HepG2 (cell line): Measurements from ENCODE around the gene PIGO. TPM values are rescaled to one million over a fixed set of nuclear protein-coding genes. Genes with fewer than 3 reads are reported as not detected.
A peak's percentile ranks its signal among the peaks of the same experiment; 100 is the strongest.

ENCODE experiments used
- ATF6 ChIP-seq: sonication (generic); formaldehyde crosslinking; conservative IDR thresholded peaks from 2 replicates; pipeline ENCODE4 v1.4.0; 2020; ENCODE audit warnings: missing genetic modification reagents
- BRCA1 ChIP-seq: sonication (generic); formaldehyde crosslinking; IDR thresholded peaks from 2 replicates; pipeline ENCODE4 v1.4.0; 2020; ENCODE audit warnings: missing genetic modification reagents
- CENPBD1 ChIP-seq: sonication (generic); formaldehyde crosslinking; IDR thresholded peaks from 2 replicates; pipeline ENCODE4 v1.8.0; 2022; ENCODE audit warnings: missing genetic modification reagents, low read depth, mild to moderate bottlenecking, borderline replicate concordance
- CENPT ChIP-seq: sonication (generic); formaldehyde crosslinking; IDR thresholded peaks from 2 replicates; pipeline ENCODE4 v1.8.0; 2022; ENCODE audit warnings: low read depth, mild to moderate bottlenecking, moderate library complexity, missing genetic modification reagents
- CREB3 ChIP-seq: sonication (generic); formaldehyde crosslinking; IDR thresholded peaks from 2 replicates; pipeline ENCODE4 v1.5.0; 2020; ENCODE audit warnings: missing genetic modification reagents
- DNMT3B ChIP-seq: conservative IDR thresholded peaks from 2 replicates; pipeline ENCODE4 v1.6.1; 2016; ENCODE audit warnings: missing biosample characterization, control low read depth
- HNRNPK ChIP-seq: fragments of 200-400 bp; formaldehyde crosslinking; IDR thresholded peaks from 2 replicates; pipeline ENCODE4 v1.6.1; 2018; ENCODE audit warnings: low read length, low read depth, moderate library complexity, mild to moderate bottlenecking; ENCODE audit not compliant: poor library complexity, severe bottlenecking
- KDM5A ChIP-seq: fragments of 200-600 bp; sonication (generic); IDR thresholded peaks from 2 replicates; pipeline ENCODE4 v1.7.0; 2018; ENCODE audit warnings: antibody characterized with exemption, mild to moderate bottlenecking, low read length, borderline replicate concordance
- KDM5B ChIP-seq: sonication (generic); formaldehyde crosslinking; IDR thresholded peaks from 2 replicates; pipeline ENCODE4 v1.4.0; 2020; ENCODE audit warnings: missing genetic modification reagents, mild to moderate bottlenecking, borderline replicate concordance
- MAFG ChIP-seq: sonication (generic); formaldehyde crosslinking; IDR thresholded peaks from 2 replicates; pipeline ENCODE4 v1.5.1; 2020; ENCODE audit warnings: mild to moderate bottlenecking, missing genetic modification reagents
- MLX ChIP-seq: IDR thresholded peaks from 2 replicates; pipeline ENCODE4 v1.6.1; 2016
- NR2F1 ChIP-seq, 2 experiments: fragments of 450-650 bp in 1 of 2; formaldehyde crosslinking in 1 of 2; IDR thresholded peaks; 2 replicates each; pipeline versions ENCODE4 v1.5.0 to v1.6.1; 2016 to 2020; ENCODE audit warnings: mild to moderate bottlenecking in 1 of 2, missing compliant biosample characterization in 1 of 2, missing genetic modification reagents in 1 of 2, moderate library complexity in 1 of 2
- PRDM4 ChIP-seq: sonication (generic); formaldehyde crosslinking; IDR thresholded peaks from 2 replicates; pipeline ENCODE4 v1.9.0; 2021; ENCODE audit warnings: missing genetic modification reagents, borderline replicate concordance
- RXRA ChIP-seq: sonication (generic); formaldehyde crosslinking; IDR thresholded peaks from 2 replicates; pipeline ENCODE4 v1.5.1; 2020; ENCODE audit warnings: missing genetic modification reagents
- TERF1 ChIP-seq: sonication (generic); formaldehyde crosslinking; IDR thresholded peaks from 2 replicates; pipeline ENCODE4 v1.8.0; 2022; ENCODE audit warnings: mild to moderate bottlenecking, missing genetic modification reagents, moderate library complexity
- ZFP62 ChIP-seq: sonication (generic); formaldehyde crosslinking; IDR thresholded peaks from 2 replicates; pipeline ENCODE4 v1.4.0; 2020; ENCODE audit warnings: missing genetic modification reagents
- ZNF557 ChIP-seq: sonication (generic); formaldehyde crosslinking; IDR thresholded peaks from 2 replicates; pipeline ENCODE4 v1.4.0; 2020; ENCODE audit warnings: missing genetic modification reagents
- ZNF562 ChIP-seq: sonication (generic); formaldehyde crosslinking; IDR thresholded peaks from 2 replicates; pipeline ENCODE4 v1.8.0; 2022; ENCODE audit warnings: missing genetic modification reagents, borderline replicate concordance
- ZNF639 ChIP-seq: conservative IDR thresholded peaks from 2 replicates; pipeline ENCODE4 v1.6.1; 2018; ENCODE audit warnings: missing genetic modification reagents
- polyA plus RNA-seq, 8 experiments: library from polyadenylated mRNA; depleted of rRNA in 3 of 8; stranded (reverse) in 7 of 8; unstranded in 1 of 8; fragments of >200 nt; fragmentation: Illumina TruSeq in 4 of 8; extraction: Trizol in 4 of 8; gene quantifications; 2 replicates each; pipeline versions ENCODE4 v1.2.1 to v1.2.3, GENCODE V29; 2011 to 2016; ENCODE audit warnings: low read depth in 4 of 8, missing spikeins in 1 of 8, mixed read lengths in 1 of 8; ENCODE audit not compliant: insufficient read depth in 1 of 8
- total RNA-seq, 5 experiments: library from RNA; depleted of rRNA; stranded (reverse); fragments of >200 nt; fragmentation: Illumina TruSeq; extraction: Trizol; gene quantifications; 2 replicates each; pipeline ENCODE4 v1.2.3, GENCODE V29; 2016; ENCODE audit warnings: low read depth in 1 of 5

Gene PIGO
- total and polyA plus RNA-seq, 2 of the 13 experiments (the other 11 are each of a cell fraction or from before 2014, with no cell fraction given), result 20.5 to 26.2 TPM

GRCh38 chr9:35071814-35072460 is 24.5 kb downstream of the PIGO start (continued):
- TF ChIP-seq ATF6 (CRISPR knock-in tag), result no peak
- TF ChIP-seq PRDM4, result peak; percentile 43; the same call in 1 of the 2 replicates
- no peak for TF ChIP-seq MLX (CRISPR knock-in tag)
- TF ChIP-seq KDM5A, result no peak
- no peak for TF ChIP-seq BRCA1 (CRISPR knock-in tag)
- TF ChIP-seq NR2F1 (CRISPR knock-in tag; IDR thresholded peaks at IDR 0.05), result 0 out of 4 replicates have a peak, but pooled peaks have one; percentile 5 to 27
- TF ChIP-seq KDM5B, result peak; percentile 82
- TF ChIP-seq CREB3 (CRISPR knock-in tag), result no peak; the same call in 1 of the 2 replicates
- TF ChIP-seq MAFG (CRISPR knock-in tag), result peak; percentile 84; the same call in 1 of the 2 replicates
- 0 out of 2 replicates have a peak, but pooled peaks have one; percentile 17 for TF ChIP-seq RXRA (CRISPR knock-in tag)
- TF ChIP-seq HNRNPK, result peak; percentile 95
- TF ChIP-seq CENPT (CRISPR knock-in tag), result 0 out of 2 replicates have a peak, but pooled peaks have one; percentile 62
- TF ChIP-seq TERF1 (CRISPR knock-in tag), result peak; percentile 77; the same call in 1 of the 2 replicates
- TF ChIP-seq DNMT3B (CRISPR knock-in tag), result no peak
- peak; percentile 61; the same call in 1 of the 2 replicates for TF ChIP-seq ZNF557 (CRISPR knock-in tag)
- TF ChIP-seq CENPBD1 (CRISPR knock-in tag), result no peak; the same call in 1 of the 2 replicates
- no peak for TF ChIP-seq ZNF639 (CRISPR knock-in tag)
- no peak for TF ChIP-seq ZFP62
- TF ChIP-seq ZNF562 (CRISPR knock-in tag), result no peak
